Ascending aorta (tissue), 2 donors: ENCODE data around the gene MVD. TPM values are rescaled to one million over a fixed set of nuclear protein-coding genes. Genes with fewer than 3 reads are reported as not detected.

Experiments used
- DNase-seq, 2 donors: peaks; one replicate each; pipeline ENCODE4 v3.0.0-alpha.2; 2019; ENCODE audit warnings: low spot score in 2 of 2
- H3K27ac ChIP-seq, 2 donors: fragments of 200-600 bp; sonication (generic); one replicate each; pipeline ENCODE4 v1.5.1; 2016 to 2017; ENCODE audit warnings: mild to moderate bottlenecking in 1 of 2
- H3K27me3 ChIP-seq: fragments of 200-600 bp; sonication (generic); one replicate; pipeline ENCODE4 v1.5.1; 2017
- H3K36me3 ChIP-seq, 2 donors: fragments of 200-600 bp; sonication (generic); one replicate each; pipeline ENCODE4 v1.5.1; 2016
- H3K4me1 ChIP-seq, 2 donors: fragments of 200-600 bp; sonication (generic); one replicate each; pipeline ENCODE4 v1.5.1; 2016 to 2017; ENCODE audit warnings: mild to moderate bottlenecking in 1 of 2
- H3K4me3 ChIP-seq, 2 donors: fragments of 200-600 bp; sonication (generic); one replicate each; pipeline ENCODE4 v1.5.1; 2016 to 2017; ENCODE audit warnings: mild to moderate bottlenecking in 1 of 2
- H3K9me3 ChIP-seq, 2 donors: fragments of 200-600 bp; sonication (generic); one replicate each; pipeline ENCODE4 v1.5.1; 2016
- intact Hi-C: fragments of 100-400 bp; cut with DNase I; formaldehyde crosslinking; loops from one replicate; pipeline ENCODE4 v1.15.1; 2023
- total RNA-seq: library from RNA; depleted of rRNA; stranded (reverse); fragments of >200 nt; gene quantifications from one replicate; pipeline ENCODE4 v1.1.0, GENCODE V29; 2016
- TF ChIP-seq, protein P1 (sequence below), 3 experiments: fragments of 200-600 bp in 2 of 3; fragments of 450-650 bp in 1 of 3; sonication (generic) in 2 of 3; IDR thresholded peaks; one replicate each; pipeline ENCODE4 v1.5.1; 2016 to 2019; ENCODE audit warnings: antibody characterized with exemption in 3 of 3, mild to moderate bottlenecking in 1 of 3, moderate library complexity in 1 of 3

MVD gene
- total RNA-seq, 1 donor from 2014 or later = 72.9 TPM

DNA sequence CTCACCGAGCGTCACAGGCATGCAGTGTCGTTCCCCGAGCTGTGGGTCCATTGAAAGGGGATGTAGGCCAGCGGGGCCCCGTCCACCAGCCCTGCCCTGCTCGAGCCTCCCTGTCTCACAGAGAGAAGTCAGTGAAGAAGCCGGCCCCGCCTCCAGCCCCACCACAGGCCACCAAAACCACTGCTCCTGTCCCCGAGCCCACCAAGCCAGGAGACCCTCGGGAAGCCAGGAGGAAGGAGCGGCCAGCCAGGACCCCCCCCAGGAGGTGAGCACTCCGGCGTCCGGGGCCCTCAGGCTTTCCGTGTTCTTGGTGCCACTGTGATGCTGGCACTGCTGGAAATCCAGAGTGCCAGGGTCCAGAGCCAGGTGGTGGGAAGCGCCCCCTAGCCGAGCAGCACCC, 38.4 kb downstream of the MVD start:
- TF ChIP-seq, protein P1, sequence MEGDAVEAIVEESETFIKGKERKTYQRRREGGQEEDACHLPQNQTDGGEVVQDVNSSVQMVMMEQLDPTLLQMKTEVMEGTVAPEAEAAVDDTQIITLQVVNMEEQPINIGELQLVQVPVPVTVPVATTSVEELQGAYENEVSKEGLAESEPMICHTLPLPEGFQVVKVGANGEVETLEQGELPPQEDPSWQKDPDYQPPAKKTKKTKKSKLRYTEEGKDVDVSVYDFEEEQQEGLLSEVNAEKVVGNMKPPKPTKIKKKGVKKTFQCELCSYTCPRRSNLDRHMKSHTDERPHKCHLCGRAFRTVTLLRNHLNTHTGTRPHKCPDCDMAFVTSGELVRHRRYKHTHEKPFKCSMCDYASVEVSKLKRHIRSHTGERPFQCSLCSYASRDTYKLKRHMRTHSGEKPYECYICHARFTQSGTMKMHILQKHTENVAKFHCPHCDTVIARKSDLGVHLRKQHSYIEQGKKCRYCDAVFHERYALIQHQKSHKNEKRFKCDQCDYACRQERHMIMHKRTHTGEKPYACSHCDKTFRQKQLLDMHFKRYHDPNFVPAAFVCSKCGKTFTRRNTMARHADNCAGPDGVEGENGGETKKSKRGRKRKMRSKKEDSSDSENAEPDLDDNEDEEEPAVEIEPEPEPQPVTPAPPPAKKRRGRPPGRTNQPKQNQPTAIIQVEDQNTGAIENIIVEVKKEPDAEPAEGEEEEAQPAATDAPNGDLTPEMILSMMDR (IDR thresholded peaks at IDR 0.05) = no peak
- Histone ChIP-seq H3K27ac (no peak overlapping the region), H3K4me3 (no peak overlapping the region), H3K27me3 (no peaks in the 10 kb centered on the region), H3K9me3 (no peaks in the 10 kb centered on the region), H3K4me1 (no peaks in the 10 kb centered on the region), H3K36me3 (peaks cover 71 to 77% of the 10 kb centered on the region in 2 donors)
- intact Hi-C loops = no loop called here
- no peak for DNase-seq

DNA sequence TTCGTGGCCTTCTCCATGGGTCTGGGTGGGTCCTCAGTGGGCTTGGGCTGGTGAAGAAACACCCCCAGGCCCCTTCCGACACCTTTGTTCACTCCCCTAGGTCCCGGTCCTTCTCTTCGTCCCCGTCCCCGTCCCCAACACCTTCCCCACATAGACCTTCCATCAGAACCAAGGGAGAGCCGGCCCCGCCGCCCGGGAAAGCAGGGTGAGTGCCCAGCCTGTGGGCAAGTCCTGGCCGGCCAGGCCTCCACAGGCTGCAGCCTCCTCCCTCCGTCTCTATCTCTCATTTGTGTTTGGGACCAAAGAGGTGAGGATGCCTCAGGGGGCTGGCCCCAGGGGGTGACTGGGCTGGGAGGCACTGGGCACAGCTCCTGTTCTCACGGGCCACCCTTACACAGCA, 39.0 kb downstream of the MVD start:
- TF ChIP-seq, protein P1 (IDR thresholded peaks at IDR 0.05) = no peak
- no peaks in the 10 kb centered on the region for H3K4me1 ChIP-seq
- no peaks in the 10 kb centered on the region for H3K27me3 ChIP-seq
- intact Hi-C loops = no loop called here
- no peak overlapping the region for H3K4me3 ChIP-seq
- H3K9me3 ChIP-seq = no peaks in the 10 kb centered on the region
- DNase-seq = no peak
- no peak overlapping the region for H3K27ac ChIP-seq
- peaks cover 66 to 75% of the 10 kb centered on the region in 2 donors for H3K36me3 ChIP-seq

DNA sequence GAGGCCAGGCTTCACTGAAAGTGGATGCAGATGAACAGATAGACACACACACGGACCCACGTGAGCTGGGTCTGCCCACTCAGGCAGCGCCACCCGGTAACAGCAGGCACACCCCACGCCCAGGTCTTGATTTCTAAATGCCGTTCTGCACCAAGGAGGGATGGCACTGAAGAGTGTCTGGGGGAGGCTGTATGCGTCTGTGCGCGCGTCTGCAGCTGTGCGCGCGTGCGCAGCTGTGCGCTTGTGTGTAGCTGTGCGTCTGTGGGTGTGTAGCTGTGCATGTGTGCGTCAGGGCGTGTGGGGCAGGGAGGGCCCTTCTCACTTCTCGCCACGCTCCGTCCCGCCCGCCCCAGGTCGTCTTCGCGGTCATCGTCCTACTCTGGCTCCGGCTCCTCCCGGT, 40.0 kb downstream of the MVD start:
- Histone ChIP-seq H3K27ac (no peak overlapping the region), H3K27me3 (no peaks in the 10 kb centered on the region), H3K9me3 (no peaks in the 10 kb centered on the region), H3K4me1 (no peaks in the 10 kb centered on the region), H3K4me3 (no peak overlapping the region), H3K36me3 (peaks cover 58 to 74% of the 10 kb centered on the region in 2 donors)
- intact Hi-C loops = no loop called here
- DNase-seq = no peak
- TF ChIP-seq, protein P1 (IDR thresholded peaks at IDR 0.05) = no peak

DNA sequence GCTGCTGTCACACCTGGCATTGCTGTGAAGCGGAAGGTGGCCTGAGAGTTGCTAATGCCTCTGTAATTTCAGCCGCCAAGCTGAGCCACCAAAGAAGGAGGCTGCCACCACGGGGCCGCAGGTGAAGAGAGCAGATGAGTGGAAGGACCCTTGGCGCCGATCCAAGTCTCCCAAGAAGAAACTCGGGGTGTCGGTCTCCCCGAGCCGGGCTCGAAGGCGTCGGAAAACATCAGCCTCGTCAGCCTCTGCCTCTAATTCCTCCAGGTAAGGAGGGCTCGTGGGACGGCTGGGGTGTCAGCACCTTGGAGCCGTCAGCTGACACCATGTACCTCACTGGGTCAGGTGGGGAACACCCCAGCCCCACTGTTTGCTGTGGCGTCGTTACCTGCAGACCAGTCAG, 40.8 kb downstream of the MVD start:
- TF ChIP-seq, protein P1 (IDR thresholded peaks at IDR 0.05) = no peak
- no peak overlapping the region for H3K27ac ChIP-seq
- no peaks in the 10 kb centered on the region for H3K4me1 ChIP-seq
- H3K9me3 ChIP-seq = no peaks in the 10 kb centered on the region
- H3K36me3 ChIP-seq = peaks cover 58 to 69% of the 10 kb centered on the region in 2 donors
- no peak overlapping the region for H3K4me3 ChIP-seq
- intact Hi-C loops = no loop called here
- H3K27me3 ChIP-seq = no peaks in the 10 kb centered on the region
- DNase-seq = no peak

- peaks cover 48 to 60% of the 10 kb centered on the region in 2 donors for H3K36me3 ChIP-seq
- intact Hi-C loops = no loop called here
- no peaks in the 10 kb centered on the region for H3K9me3 ChIP-seq
Measured at GRCh38 chr16:88619859-88620815, 42.8 kb downstream of the MVD start.

More at GRCh38 chr16:88619859-88620815, 42.8 kb downstream of the MVD start:
- TF ChIP-seq, protein P1 (IDR thresholded peaks at IDR 0.05) = no peak
- H3K4me1 ChIP-seq = no peaks in the 10 kb centered on the region
- no peaks in the 10 kb centered on the region for H3K27me3 ChIP-seq
- no peak overlapping the region for H3K27ac ChIP-seq
- H3K4me3 ChIP-seq = no peak overlapping the region
- no peak for DNase-seq
